Effector CD4-positive, alpha-beta T cell (primary cell): ENCODE data around the gene ZMYND15.

ENCODE experiments used
- DNase-seq: peaks from one replicate; pipeline ENCODE4 v3.0.0-alpha.2; 2020

Gene ZMYND15

GRCh38 chr17:4716081-4716480 is 23.6 kb upstream of the ZMYND15 start:
- DNase-seq: no peak

GRCh38 chr17:4717791-4718190 is 21.8 kb upstream of the ZMYND15 start:
- no peak for DNase-seq

DNA sequence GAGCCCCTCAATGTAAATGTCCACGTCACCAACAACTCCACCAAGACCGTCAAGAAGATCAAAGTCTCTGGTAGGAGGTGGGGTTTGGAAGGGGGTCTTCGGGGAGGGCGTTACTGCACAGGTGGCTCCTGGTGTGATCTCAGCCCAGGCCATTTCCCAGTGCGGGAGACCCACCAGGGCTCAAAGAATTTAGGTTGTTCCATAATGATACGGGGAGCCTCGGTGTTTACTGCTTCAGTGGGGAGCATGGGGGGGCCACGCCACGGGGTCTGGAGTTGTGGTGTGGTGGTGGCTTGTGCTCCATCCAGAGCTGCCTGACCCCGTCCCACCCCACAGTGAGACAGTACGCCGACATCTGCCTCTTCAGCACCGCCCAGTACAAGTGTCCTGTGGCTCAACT is 21.4 kb upstream of the ZMYND15 start:
- no peak for DNase-seq

DNA sequence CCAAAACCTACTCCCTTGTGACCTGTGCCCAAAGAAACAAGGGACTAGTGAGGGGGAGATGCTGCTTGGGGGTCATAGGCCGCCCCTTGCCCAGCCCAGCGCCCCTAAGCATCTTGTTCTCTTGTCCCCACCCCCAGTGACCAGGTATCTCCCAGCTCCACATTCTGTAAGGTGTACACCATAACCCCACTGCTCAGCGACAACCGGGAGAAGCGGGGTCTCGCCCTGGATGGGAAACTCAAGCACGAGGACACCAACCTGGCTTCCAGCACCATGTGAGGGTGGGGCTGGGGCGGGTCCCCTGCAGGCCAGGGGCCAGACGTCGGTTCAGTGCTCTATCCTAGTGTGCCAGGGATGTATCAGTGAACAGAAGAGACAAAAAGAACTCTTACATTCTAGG is 20.5 kb upstream of the ZMYND15 start:
- DNase-seq: no peak

DNA sequence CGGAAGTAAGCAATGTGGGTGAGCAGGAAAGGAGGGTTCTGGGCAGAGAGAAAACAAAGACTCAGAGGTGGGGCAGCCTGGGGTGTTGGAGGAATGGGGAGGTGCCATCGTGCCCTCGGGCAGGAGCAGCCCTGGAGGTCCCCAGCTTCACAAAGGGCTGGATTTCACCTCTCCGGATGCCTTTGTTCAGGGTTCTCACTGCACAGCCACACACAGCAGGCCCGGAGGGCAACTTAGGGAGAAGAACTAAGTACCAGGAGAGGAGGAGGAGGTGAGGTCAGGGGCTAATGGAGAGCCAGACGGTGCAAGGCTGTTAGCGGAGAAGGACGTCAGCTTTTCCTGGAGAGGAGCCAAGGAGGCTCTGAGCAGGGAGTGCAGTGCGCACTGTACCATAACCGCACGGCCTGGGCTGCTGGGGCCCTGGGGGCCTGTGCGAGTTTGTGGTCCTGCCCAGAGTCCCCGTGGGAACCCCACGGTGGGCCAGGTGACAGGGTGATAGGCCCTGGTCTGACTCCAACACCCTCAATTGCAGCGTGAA is 19.9 kb upstream of the ZMYND15 start:
- no peak for DNase-seq

DNA sequence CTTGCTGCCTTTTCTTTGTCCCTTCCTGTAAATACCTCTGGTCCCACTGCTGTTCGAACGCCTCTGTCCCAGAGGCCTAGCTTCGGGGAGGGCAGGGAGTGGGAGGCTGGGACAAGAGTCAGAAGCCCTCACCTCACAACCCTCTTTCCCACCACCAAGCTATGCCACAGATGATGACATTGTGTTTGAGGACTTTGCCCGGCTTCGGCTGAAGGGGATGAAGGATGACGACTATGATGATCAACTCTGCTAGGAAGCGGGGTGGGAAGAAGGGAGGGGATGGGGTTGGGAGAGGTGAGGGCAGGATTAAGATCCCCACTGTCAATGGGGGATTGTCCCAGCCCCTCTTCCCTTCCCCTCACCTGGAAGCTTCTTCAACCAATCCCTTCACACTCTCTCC is 18.8 kb upstream of the ZMYND15 start:
- DNase-seq: no peak

DNA sequence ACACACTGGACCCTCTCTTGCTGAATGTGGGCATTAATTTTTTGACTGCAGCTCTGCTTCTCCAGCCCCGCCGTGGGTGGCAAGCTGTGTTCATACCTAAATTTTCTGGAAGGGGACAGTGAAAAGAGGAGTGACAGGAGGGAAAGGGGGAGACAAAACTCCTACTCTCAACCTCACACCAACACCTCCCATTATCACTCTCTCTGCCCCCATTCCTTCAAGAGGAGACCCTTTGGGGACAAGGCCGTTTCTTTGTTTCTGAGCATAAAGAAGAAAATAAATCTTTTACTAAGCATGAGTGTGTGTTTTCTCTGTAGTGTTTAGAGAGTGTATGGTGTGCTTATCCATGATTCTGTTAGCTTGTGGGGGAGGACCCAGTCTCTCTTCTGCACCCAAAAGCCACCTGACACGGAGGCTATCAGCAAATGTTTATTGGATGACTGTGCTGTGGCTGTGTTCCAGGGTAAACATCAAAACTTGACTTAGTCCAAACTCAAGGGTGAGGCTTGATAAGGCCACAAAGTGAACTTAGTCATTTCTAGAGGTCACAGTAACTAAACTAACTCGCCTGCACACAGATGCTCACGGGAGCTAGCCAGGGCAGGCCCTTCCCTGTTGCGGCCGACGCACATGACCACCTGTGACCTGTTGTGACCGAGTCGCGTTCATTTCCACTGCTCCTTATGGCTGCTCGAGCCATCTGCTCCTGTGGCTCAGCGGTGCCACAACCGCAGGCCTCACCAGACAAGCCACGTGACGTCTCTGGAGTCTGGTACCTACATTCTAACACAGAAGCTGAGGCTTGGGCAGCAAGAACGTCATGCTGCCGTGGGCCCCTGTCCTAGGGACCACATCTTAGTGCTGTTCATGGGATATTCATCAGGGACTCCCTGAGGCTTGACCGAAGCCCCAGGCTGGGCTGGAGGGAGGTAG is 18.2 kb upstream of the ZMYND15 start:
- DNase-seq: no peak

- DNase-seq: no peak
These were observed 16.9 kb upstream of the ZMYND15 start for GRCh38 chr17:4722678-4723240.

DNA sequence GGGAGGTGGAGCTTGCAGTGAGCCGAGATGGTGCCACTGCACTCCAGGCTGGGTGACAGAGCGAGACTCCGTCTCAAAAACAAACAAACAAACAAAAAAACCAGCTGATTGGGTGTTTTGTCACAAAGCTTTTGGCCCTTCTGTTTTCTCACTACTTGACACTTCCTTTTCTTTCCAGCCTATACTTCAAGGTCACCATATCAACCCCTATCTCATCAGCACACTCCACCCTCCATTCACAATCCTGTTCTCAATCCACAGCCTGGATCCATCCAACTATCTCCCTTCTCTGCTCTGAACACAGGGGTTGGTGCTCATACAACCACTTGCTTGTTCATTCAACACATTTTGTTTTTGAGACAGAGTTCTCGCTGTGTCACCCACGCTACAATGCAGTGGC is 15.0 kb upstream of the ZMYND15 start:
- no peak for DNase-seq

GRCh38 chr17:4725646-4726310 is 13.9 kb upstream of the ZMYND15 start:
- DNase-seq: no peak

DNA sequence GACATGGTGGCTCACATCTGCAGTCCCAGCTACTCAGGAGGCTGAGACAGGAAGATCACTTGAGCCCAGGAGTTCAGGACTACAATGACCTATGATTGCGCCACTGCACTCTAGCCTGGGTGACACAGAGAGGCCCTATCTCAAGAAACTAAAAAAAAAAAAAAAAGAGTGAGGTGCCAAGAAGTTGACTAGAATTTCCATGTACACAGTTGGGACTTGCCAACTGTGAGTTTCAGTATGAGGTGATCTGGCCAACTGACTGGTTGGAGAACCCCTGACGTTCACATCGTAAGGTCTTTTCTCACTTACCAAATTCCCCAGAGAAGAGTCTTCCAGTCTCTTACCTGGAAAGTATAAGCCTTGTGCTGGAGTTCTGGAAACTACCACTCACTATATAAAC is 11.5 kb upstream of the ZMYND15 start:
- no peak for DNase-seq

DNA sequence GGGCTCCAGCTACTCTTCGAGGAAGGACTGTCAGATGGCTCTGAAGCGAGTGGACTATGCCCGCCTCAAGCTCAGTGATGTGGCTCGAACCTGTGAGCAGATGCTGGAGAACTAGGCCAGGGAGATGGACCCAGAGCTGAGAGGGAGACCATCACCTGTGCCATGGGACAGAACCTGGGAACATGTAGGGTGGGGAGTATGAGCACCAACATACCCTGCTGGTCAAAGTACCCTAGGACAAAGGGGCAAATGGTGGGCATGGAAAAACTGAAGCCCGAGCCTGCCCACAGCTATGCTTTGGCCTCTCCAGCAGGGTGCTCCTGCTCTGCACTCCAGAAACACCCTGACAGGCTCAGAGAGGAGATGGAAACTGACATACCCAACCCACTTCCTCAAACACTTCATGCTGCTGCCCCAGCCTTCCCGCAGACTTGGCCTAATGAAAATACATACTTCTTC is 6.5 kb upstream of the ZMYND15 start:
- no peak for DNase-seq

DNA sequence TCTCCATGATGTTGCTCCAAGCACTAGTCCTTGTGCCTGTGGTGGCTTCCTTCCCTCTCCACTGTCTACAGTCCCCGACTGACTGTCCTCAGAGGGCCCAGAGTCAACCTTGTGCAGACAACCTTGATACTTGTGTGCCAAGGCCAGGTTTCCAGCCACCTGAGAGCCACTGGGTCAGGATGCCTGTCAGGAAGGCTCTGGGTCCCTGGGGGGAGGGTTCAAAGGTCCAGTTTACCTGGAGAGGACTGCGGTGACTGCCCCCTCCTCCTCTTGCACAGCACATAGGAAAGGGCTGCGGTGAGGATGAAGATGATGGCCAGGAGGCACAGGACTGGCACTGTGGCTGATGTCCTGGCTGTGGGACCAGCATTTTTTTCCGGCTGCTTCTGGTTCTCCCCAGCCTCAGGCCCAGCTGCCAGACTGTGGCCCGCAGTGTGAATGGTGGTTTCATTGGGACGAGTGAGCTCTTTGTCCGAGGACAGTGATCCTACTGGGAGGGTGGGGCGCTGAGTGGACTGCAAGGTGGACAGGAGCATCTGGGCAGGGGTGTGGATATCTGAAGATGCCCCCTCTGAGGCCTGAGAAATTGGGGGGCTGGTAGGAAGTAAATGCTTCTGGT is 4.7 kb upstream of the ZMYND15 start:
- DNase-seq: no peak

- DNase-seq: no peak
These were observed 3.6 kb upstream of the ZMYND15 start for GRCh38 chr17:4735876-4736651.

- peak; percentile 20 for DNase-seq
These were observed 1.2 kb upstream of the ZMYND15 start for GRCh38 chr17:4738136-4739121.

GRCh38 chr17:4740025-4740351 is 355 bp downstream of the ZMYND15 start:
- no peak for DNase-seq

- DNase-seq: no peak
These were observed 951 bp downstream of the ZMYND15 start for GRCh38 chr17:4740584-4740983.

GRCh38 chr17:4741544-4741943 is 1.9 kb downstream of the ZMYND15 start:
- DNase-seq: no peak

- no peak for DNase-seq
These were observed 2.5 kb downstream of the ZMYND15 start for GRCh38 chr17:4742133-4742532.

GRCh38 chr17:4742629-4743028 is 3.0 kb downstream of the ZMYND15 start:
- DNase-seq: no peak

DNA sequence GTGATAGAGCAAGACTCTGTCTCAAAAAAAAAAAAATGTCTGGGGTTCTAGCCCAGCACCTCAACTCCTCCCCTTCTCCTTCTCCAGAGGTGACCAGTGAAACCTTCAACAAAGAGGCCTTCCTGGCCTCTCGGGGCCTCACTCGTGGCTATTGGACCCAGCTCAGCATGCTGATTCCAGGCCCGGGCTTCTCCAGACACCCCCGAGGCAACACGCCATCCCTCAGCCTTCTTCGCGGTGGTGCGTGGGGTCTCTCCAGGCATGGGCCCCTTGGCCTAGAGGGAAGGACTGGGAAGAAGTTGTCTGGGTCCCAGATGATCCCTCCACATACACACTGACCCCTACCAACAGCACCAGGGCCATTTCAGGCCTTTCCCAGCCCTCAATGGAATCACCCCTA is 3.6 kb downstream of the ZMYND15 start:
- no peak for DNase-seq
